ENCODE results near the gene FKBP15. TPM values are rescaled to one million over a fixed set of nuclear protein-coding genes. Genes with fewer than 3 reads are reported as not detected.

The FKBP15 gene
- total RNA-seq, 1 donor from 2014 or later: 27.6 TPM

GRCh38 chr9:113215132-113215531 lies 5.9 kb downstream of the FKBP15 start:
- Mint-ChIP-seq H3K9me3 (ENCODE audit: low read depth) (no peaks in the 10 kb centered on the region), H3K27me3 (ENCODE audit: low read depth) (no peaks in the 10 kb centered on the region), H3K4me1 (ENCODE audit: low read depth) (peaks cover 20% of the 10 kb centered on the region), H3K36me3 (ENCODE audit: low read depth) (peaks cover 9% of the 10 kb centered on the region), H3K27ac (ENCODE audit: unreplicated experiment) (no peak overlapping the region), H3K4me3 (ENCODE audit: unreplicated experiment) (no peak overlapping the region)
- no peak for TF ChIP-seq CTCF (IDR thresholded peaks at IDR 0.05)
- no peak for DNase-seq (ENCODE audit: low spot score)

- no peak overlapping the region for H3K27ac Mint-ChIP-seq (ENCODE audit: unreplicated experiment)
- H3K27me3 Mint-ChIP-seq (ENCODE audit: low read depth): no peaks in the 10 kb centered on the region
- H3K4me3 Mint-ChIP-seq (ENCODE audit: unreplicated experiment): no peak overlapping the region
- DNase-seq (ENCODE audit: low spot score): no peak
- no peaks in the 10 kb centered on the region for H3K9me3 Mint-ChIP-seq (ENCODE audit: low read depth)
- H3K36me3 Mint-ChIP-seq (ENCODE audit: low read depth): peaks cover 13% of the 10 kb centered on the region
- H3K4me1 Mint-ChIP-seq (ENCODE audit: low read depth): peaks cover 4% of the 10 kb centered on the region
- TF ChIP-seq CTCF (IDR thresholded peaks at IDR 0.05): no peak
These were observed 10.3 kb downstream of the FKBP15 start for GRCh38 chr9:113210815-113211214.

- no peak overlapping the region for H3K4me3 Mint-ChIP-seq (ENCODE audit: unreplicated experiment)
- no peak for DNase-seq (ENCODE audit: low spot score)
- H3K36me3 Mint-ChIP-seq (ENCODE audit: low read depth): peaks cover 25% of the 10 kb centered on the region
- H3K27me3 Mint-ChIP-seq (ENCODE audit: low read depth): no peaks in the 10 kb centered on the region
- no peak for TF ChIP-seq CTCF (IDR thresholded peaks at IDR 0.05)
- H3K4me1 Mint-ChIP-seq (ENCODE audit: low read depth): no peaks in the 10 kb centered on the region
- H3K27ac Mint-ChIP-seq (ENCODE audit: unreplicated experiment): no peak overlapping the region
- H3K9me3 Mint-ChIP-seq (ENCODE audit: low read depth): no peaks in the 10 kb centered on the region
These were observed 15.2 kb downstream of the FKBP15 start for GRCh38 chr9:113205861-113206260.

GRCh38 chr9:113205432-113205831 lies 15.6 kb downstream of the FKBP15 start:
- H3K27me3 Mint-ChIP-seq (ENCODE audit: low read depth): no peaks in the 10 kb centered on the region
- H3K4me1 Mint-ChIP-seq (ENCODE audit: low read depth): no peaks in the 10 kb centered on the region
- no peak for DNase-seq (ENCODE audit: low spot score)
- peaks cover 23% of the 10 kb centered on the region for H3K36me3 Mint-ChIP-seq (ENCODE audit: low read depth)
- no peak for TF ChIP-seq CTCF (IDR thresholded peaks at IDR 0.05)
- H3K9me3 Mint-ChIP-seq (ENCODE audit: low read depth): no peaks in the 10 kb centered on the region
- H3K27ac Mint-ChIP-seq (ENCODE audit: unreplicated experiment): no peak overlapping the region
- no peak overlapping the region for H3K4me3 Mint-ChIP-seq (ENCODE audit: unreplicated experiment)

- H3K36me3 Mint-ChIP-seq (ENCODE audit: low read depth): peaks cover 31% of the 10 kb centered on the region
- no peak overlapping the region for H3K27ac Mint-ChIP-seq (ENCODE audit: unreplicated experiment)
- H3K9me3 Mint-ChIP-seq (ENCODE audit: low read depth): no peaks in the 10 kb centered on the region
- H3K27me3 Mint-ChIP-seq (ENCODE audit: low read depth): no peaks in the 10 kb centered on the region
- DNase-seq (ENCODE audit: low spot score): no peak
- no peak for TF ChIP-seq CTCF (IDR thresholded peaks at IDR 0.05)
- H3K4me3 Mint-ChIP-seq (ENCODE audit: unreplicated experiment): no peak overlapping the region
- no peaks in the 10 kb centered on the region for H3K4me1 Mint-ChIP-seq (ENCODE audit: low read depth)
These were observed 21.3 kb downstream of the FKBP15 start for GRCh38 chr9:113199683-113200329.
